IMR-90 (cell line): ENCODE measurements around the gene INF2.

ENCODE experiments used
- BHLHE40 ChIP-seq: fragments of 150-350 bp; IDR thresholded peaks from 2 replicates; pipeline ENCODE4 v1.6.1; 2016; ENCODE audit warnings: mild to moderate bottlenecking, low read depth, low read length
- CEBPB ChIP-seq: IDR thresholded peaks from 2 replicates; pipeline ENCODE4 v1.6.1; 2012; ENCODE audit warnings: low read depth, low read length, improper control_type of control experiment
- CTCF ChIP-seq: conservative IDR thresholded peaks from 2 replicates; pipeline ENCODE4 v1.5.1; 2012; ENCODE audit warnings: mild to moderate bottlenecking, low read depth, low read length, improper control_type of control experiment
- POLR2A ChIP-seq: IDR thresholded peaks from 2 replicates; pipeline ENCODE4 v1.6.1; 2012; ENCODE audit warnings: mild to moderate bottlenecking, low read depth, low read length
- SMC3 ChIP-seq: fragments of 150-350 bp; IDR thresholded peaks from 2 replicates; pipeline ENCODE4 v1.6.1; 2016; ENCODE audit warnings: low read depth, mild to moderate bottlenecking, antibody characterized with exemption, low read length, moderate library complexity

GRCh38 chr14:104651876-104652260 lies 37.5 kb upstream of the INF2 start:
- TF ChIP-seq CTCF, result no peak
- TF ChIP-seq POLR2A, result no peak
- TF ChIP-seq CEBPB, result no peak
- no peak for TF ChIP-seq SMC3
- TF ChIP-seq BHLHE40, result no peak
